NT2/D1 (cell line): ENCODE data around the gene NPC2.

Source experiments
- SUZ12 ChIP-seq: IDR thresholded peaks from 2 replicates; pipeline ENCODE4 v1.6.1; 2011; ENCODE audit not compliant: insufficient read length, insufficient read depth; ENCODE audit errors: extremely low read depth
- YY1 ChIP-seq: IDR thresholded peaks from 2 replicates; pipeline ENCODE4 v1.6.1; 2011; ENCODE audit not compliant: insufficient read length, insufficient read depth
- ZNF274 ChIP-seq: IDR thresholded peaks from 2 replicates; pipeline ENCODE4 v1.6.1; 2011; ENCODE audit warnings: mild to moderate bottlenecking, low read depth, low read length

- TF ChIP-seq ZNF274: no peak
- TF ChIP-seq SUZ12: no peak
- no peak for TF ChIP-seq YY1
These were observed 31.7 kb upstream of the NPC2 start for GRCh38 chr14:74524812-74525135.
